Activated T-cell treated with anti-CD3 and anti-CD28 coated beads, Interleukin-2, amount 50 U/mL, for 72 hours (primary cell): ENCODE results near the gene RBMS1. TPM values are rescaled to one million over a fixed set of nuclear protein-coding genes. Genes with fewer than 3 reads are reported as not detected.

Source experiments
- ATAC-seq, 2 donors: fragments of 150-1000 bp; cut with Tn5 transposase; replicated peaks in 1 of 2; 2 replicates each; pipeline ENCODE4 v1.10.0; 2021; ENCODE audit warnings: moderate library complexity in 2 of 2, mild to moderate bottlenecking in 1 of 2
- DNase-seq, 2 donors: peaks; one replicate each; pipeline ENCODE4 v3.0.0; 2021 to 2022; ENCODE audit warnings: mixed read lengths in 1 of 2
- H3K27ac Mint-ChIP-seq: one replicate; pipeline ENCODE4 v1.8.0; 2022; ENCODE audit warnings: mild to moderate bottlenecking, moderate library complexity, mixed read lengths
- H3K27me3 Mint-ChIP-seq: one replicate; pipeline ENCODE4 v1.8.0; 2022; ENCODE audit warnings: low read depth, mixed read lengths
- H3K36me3 Mint-ChIP-seq, 2 donors: one replicate each; pipeline ENCODE4 v1.8.0; 2022; ENCODE audit warnings: mixed read lengths in 2 of 2, mild to moderate bottlenecking in 1 of 2; ENCODE audit not compliant: insufficient read depth in 2 of 2
- H3K4me1 Mint-ChIP-seq: one replicate; pipeline ENCODE4 v1.8.0; 2022; ENCODE audit warnings: low read depth, mixed read lengths
- H3K4me3 Mint-ChIP-seq, 2 donors: one replicate each; pipeline ENCODE4 v1.8.0; 2022; ENCODE audit warnings: mild to moderate bottlenecking in 2 of 2, mixed read lengths in 2 of 2, moderate library complexity in 2 of 2
- H3K9me3 Mint-ChIP-seq, 2 donors: one replicate each; pipeline ENCODE4 v1.8.0; 2022; ENCODE audit warnings: mixed read lengths in 2 of 2
- total RNA-seq, 2 donors: library from RNA; stranded (reverse); gene quantifications; one replicate each; pipeline ENCODE4 v1.2.3, GENCODE V29; 2022

Gene RBMS1
- total RNA-seq, 2 donors from 2014 or later, result 48.4 to 55.1 TPM

DNA sequence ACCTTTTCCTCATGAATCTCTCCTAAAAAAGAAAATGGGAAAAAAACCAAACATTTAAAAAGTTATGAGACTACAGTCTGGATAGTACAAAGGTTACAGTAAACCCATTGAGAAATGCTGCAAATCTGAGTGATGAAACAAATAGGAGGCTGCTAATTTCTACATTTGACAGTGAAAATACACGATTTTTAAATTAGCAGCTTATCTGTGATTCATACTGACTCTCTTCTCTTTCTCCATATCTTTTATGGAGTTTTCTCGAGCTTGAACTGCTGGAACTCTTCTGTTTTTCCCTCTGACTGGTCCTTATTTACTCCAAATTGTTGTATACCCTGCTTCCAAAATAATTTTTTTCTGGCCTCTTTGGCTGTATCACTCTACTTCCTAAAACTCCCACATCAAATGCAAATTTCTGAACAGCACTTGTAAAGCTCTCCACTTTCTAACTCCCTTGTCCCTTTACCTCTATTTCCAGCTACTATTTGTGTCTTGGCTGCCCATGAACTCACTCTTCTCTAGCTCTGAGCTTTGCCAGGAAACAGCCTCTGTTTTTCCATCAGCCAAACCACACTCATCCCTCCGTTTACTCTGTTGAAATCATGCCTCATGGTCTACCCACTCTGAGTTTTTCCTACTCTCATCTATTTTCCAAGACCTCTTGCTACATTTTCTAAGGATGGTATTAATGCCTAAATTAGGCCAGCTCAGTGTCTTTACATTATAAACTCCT lies 73.7 kb downstream of the RBMS1 start:
- H3K4me1 Mint-ChIP-seq, result peaks cover 75% of the 10 kb centered on the region
- H3K27ac Mint-ChIP-seq, result peak overlapping the region; percentile 8
- H3K9me3 Mint-ChIP-seq, result no peaks in the 10 kb centered on the region
- H3K36me3 Mint-ChIP-seq, result peaks cover 2 to 3% of the 10 kb centered on the region in 2 donors
- no peak for DNase-seq
- H3K27me3 Mint-ChIP-seq, result no peaks in the 10 kb centered on the region
- peak overlapping the region; percentile 15 to 60 for H3K4me3 Mint-ChIP-seq
- no peak for ATAC-seq

DNA sequence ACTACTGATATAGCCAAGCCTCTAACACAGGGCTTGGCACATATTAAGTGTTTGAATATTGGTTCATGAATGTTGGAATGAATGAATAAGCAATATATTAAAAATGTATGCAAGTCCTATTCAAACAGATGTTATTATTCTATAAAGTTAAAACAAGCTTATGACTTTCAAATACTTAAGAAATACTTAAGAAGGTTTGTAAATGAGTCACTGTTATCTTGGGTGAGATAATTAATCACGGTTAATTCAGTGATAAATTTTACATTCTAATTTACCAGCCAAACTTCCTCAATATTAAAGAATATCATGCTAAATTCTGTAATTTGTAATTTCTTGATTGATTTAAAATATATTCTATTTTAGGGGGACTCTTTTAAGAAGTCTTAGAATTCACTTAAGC lies 74.8 kb downstream of the RBMS1 start:
- Mint-ChIP-seq H3K27ac (no peak overlapping the region), H3K9me3 (no peaks in the 10 kb centered on the region), H3K4me3 (peak overlapping the region in 1 of 2 donors; percentile 78), H3K36me3 (peaks cover 2 to 3% of the 10 kb centered on the region in 2 donors), H3K27me3 (no peaks in the 10 kb centered on the region), H3K4me1 (peaks cover 75% of the 10 kb centered on the region)
- DNase-seq (no peak), ATAC-seq (no peak)

DNA sequence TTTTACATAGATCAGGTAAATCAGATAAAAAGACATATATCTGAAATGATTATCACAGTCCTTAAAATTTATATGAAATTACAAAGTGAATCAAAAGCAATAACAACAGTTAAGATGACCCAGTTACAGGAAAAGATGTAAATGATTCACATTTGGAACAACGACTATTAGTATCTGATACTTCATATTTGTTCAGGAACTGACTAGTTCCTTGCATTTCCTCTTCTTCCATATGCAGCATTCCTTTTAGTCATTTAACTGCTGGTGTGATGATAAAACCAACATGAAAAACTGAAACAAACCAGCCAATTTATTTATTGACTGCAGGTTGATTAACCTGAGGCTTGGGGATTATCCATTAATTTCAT lies 75.2 kb downstream of the RBMS1 start:
- Mint-ChIP-seq H3K4me1 (peaks cover 71% of the 10 kb centered on the region), H3K9me3 (no peaks in the 10 kb centered on the region), H3K27ac (peak overlapping the region; percentile 92), H3K27me3 (no peaks in the 10 kb centered on the region), H3K36me3 (peaks cover 2 to 3% of the 10 kb centered on the region in 2 donors), H3K4me3 (peak overlapping the region; percentile 66 to 78)
- ATAC-seq (no peak), DNase-seq (no peak)

DNA sequence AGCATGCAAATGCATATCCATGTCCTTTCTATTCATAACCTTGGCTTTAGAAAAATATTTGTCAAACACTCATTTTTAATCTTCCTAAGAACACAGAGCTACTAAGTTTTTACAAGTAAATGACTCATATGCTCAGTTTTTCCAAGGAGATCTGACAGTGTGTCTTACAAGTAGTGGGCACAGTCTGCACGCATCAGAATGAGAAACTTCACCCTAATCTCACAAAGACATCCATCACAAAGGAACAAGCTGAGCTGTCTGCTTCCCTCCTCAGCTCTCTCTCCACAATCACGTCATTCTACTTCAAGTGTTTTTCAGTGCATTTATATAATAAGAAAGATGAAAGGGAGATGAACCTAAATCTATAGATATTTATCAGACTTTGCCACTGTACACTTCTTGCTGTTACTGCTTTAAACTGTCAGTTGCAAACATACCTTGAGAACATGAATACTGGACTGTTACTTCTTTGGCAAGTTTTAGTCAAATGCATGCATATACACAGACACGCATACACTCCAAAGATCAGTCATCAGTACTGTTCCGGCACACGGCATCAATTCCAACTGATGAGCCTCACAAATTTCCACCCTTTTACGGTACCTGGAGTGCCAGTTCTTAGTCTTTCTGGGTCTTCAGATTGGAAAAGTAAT lies 75.7 kb downstream of the RBMS1 start:
- Mint-ChIP-seq H3K4me3 (peak overlapping the region; percentile 66 to 78), H3K4me1 (peaks cover 72% of the 10 kb centered on the region), H3K27me3 (no peaks in the 10 kb centered on the region), H3K27ac (peak overlapping the region; percentile 92), H3K9me3 (no peaks in the 10 kb centered on the region), H3K36me3 (peaks cover 2 to 3% of the 10 kb centered on the region in 2 donors)
- DNase-seq (peak in 1 of 2 donors; percentile 42), ATAC-seq (peak; percentile 91 to 92)

DNA sequence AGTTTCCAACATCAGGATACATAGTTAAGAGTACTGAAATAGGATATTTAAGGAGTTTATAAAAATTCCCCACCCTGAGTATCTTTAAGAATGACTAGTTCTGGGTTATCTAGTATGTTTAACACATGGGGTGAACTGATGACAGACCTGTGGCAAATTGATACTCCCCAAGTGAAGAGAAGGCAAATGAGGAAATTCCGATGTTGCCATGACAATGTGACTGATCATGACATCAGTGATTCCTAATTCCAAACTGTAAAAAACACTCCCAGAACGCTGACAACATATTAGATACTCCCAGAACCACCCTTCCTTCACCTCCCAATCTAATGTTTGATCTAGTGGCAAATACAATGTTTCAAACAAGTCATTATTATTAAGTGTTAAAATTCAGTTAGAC lies 77.6 kb downstream of the RBMS1 start:
- H3K4me1 Mint-ChIP-seq, result peaks cover 77% of the 10 kb centered on the region
- H3K27ac Mint-ChIP-seq, result no peak overlapping the region
- DNase-seq (no peak), ATAC-seq (no peak)
- H3K27me3 Mint-ChIP-seq, result no peaks in the 10 kb centered on the region
- no peaks in the 10 kb centered on the region for H3K9me3 Mint-ChIP-seq
- no peaks in the 10 kb centered on the region for H3K36me3 Mint-ChIP-seq
- H3K4me3 Mint-ChIP-seq, result no peak overlapping the region

DNA sequence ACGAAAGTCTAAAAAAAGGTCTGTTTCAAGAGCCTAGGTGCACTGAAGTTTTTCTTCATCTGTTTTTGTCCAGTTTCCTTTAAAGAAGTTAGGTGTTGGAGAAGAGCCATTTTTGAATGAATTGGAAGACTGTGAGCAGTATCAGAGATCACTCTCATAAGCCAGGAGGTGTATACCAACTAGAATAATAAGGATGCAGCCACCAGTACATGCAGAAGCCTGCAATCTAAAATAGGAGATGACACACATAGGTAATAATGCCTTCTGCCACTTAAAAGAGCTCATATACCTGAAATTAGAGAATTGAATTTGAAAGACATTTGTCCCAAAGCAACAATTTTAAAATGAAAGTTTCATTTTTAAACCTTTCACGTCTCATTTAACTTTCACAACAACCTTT lies 81.7 kb downstream of the RBMS1 start:
- Mint-ChIP-seq H3K36me3 (no peaks in the 10 kb centered on the region), H3K27me3 (no peaks in the 10 kb centered on the region), H3K4me3 (peak overlapping the region; percentile 76 to 89), H3K9me3 (no peaks in the 10 kb centered on the region), H3K4me1 (peaks cover 72% of the 10 kb centered on the region), H3K27ac (peak overlapping the region; percentile 88)
- no peak for DNase-seq
- ATAC-seq, result no peak

DNA sequence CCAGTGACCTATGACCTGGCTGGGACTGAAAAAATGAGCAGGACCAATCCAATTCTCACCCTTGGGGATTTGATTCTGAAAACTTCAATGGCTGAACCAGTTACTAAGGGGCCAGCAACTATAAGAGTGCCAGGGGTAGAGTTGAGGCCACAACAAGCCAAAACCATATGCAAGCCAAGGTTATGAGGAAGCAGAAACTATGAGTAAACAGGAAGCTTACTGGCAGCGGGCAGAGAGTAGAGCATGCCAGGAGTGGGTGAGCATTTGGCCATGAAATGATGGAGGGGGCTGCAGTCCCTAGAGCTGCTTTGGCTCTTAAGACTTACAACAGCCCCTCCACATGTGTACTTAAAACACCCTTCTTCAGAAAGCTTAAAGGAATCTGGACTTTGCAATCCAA lies 82.4 kb downstream of the RBMS1 start:
- H3K4me1 Mint-ChIP-seq, result peaks cover 66% of the 10 kb centered on the region
- H3K36me3 Mint-ChIP-seq, result peaks cover 2% of the 10 kb centered on the region in 2 donors
- H3K4me3 Mint-ChIP-seq, result peak overlapping the region; percentile 76 to 89
- no peaks in the 10 kb centered on the region for H3K9me3 Mint-ChIP-seq
- DNase-seq (peak; percentile 56 to 63), ATAC-seq (peak; percentile 74 to 75)
- H3K27me3 Mint-ChIP-seq, result no peaks in the 10 kb centered on the region
- H3K27ac Mint-ChIP-seq, result peak overlapping the region; percentile 88

DNA sequence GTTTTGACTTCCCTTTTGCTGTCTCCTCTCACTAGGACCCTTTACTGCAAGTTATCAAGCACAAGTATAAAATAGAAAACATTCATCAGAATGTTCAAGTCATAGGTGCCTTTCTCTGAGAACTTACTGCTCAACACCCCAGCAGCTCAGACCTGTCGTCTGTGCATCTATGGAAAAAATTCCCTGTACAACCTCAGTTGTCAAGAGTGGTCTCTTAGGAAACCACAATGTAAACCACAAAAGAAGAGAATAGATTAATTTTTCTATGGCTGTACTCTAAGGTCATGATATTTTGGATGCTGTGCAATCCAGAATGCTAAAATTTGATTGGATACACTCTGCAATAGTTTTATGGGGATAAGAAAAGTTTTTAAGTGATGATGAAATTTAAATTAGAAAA lies 84.1 kb downstream of the RBMS1 start:
- no peak for DNase-seq
- H3K36me3 Mint-ChIP-seq, result peaks cover 2% of the 10 kb centered on the region in 2 donors
- H3K27ac Mint-ChIP-seq, result peak overlapping the region; percentile 38
- no peak for ATAC-seq
- peak overlapping the region in 1 of 2 donors; percentile 94 for H3K4me3 Mint-ChIP-seq
- H3K4me1 Mint-ChIP-seq, result peaks cover 52% of the 10 kb centered on the region
- H3K27me3 Mint-ChIP-seq, result no peaks in the 10 kb centered on the region
- H3K9me3 Mint-ChIP-seq, result no peaks in the 10 kb centered on the region

DNA sequence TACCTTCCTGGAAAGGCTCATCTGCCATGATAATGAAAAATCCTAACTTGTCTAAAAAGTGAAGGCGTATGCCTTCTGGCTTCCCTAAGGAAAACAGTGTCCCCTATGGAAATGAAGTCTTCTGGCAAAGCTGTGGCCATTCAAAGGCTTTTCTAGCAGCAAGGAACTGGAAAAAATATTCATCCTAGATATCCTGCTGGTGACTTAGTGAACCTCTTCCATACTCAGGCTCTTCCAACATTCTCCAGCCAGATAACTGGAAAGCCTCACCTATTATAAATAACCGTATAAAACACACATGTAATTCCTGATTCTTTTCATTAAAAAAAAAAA lies 84.7 kb downstream of the RBMS1 start:
- H3K4me3 Mint-ChIP-seq, result peak overlapping the region; percentile 84 to 94
- H3K36me3 Mint-ChIP-seq, result peaks cover 2% of the 10 kb centered on the region in 2 donors
- DNase-seq (no peak), ATAC-seq (no peak)
- H3K4me1 Mint-ChIP-seq, result peaks cover 50% of the 10 kb centered on the region
- H3K27me3 Mint-ChIP-seq, result no peaks in the 10 kb centered on the region
- no peaks in the 10 kb centered on the region for H3K9me3 Mint-ChIP-seq
- peak overlapping the region; percentile 38 for H3K27ac Mint-ChIP-seq

DNA sequence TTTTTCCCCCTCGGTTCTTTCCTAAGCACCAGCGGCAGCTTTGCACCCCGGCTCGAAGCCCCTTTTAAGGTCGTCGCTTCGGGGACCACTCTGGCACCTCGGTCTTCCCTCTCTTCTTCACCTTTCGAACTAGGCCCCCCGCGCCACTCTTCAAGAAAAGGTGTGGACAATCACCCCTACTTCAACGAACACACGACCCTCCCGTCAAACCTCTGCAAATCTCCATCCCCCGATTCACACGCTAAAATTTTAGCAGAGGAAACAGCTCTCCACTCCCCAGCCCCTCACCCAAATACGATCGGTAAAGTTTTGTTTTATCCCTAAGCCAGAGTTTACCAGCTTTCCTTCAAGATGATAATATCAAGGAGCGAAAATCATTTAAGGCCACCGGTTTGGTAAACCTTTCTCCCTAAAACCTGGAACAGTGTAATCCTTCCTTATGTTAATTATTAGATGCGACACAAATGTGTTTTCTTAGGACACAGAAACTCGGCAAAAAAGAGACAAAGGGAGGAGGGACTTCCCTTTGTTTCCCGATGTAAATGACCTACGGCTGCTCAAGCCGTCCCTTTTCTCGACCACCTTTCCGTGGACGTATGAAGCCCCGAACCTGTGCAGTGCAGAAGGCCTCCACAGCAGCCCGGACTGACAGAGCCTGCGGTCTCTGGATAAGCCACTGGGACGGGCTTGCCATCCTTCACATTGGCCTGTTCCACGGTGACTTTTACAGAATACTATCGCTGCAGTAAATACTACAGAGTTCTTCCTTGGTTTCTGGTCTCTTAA lies 85.2 kb downstream of the RBMS1 start:
- no peak for DNase-seq
- peaks cover 50% of the 10 kb centered on the region for H3K4me1 Mint-ChIP-seq
- peak overlapping the region; percentile 84 to 94 for H3K4me3 Mint-ChIP-seq
- H3K27ac Mint-ChIP-seq, result peak overlapping the region; percentile 95
- H3K9me3 Mint-ChIP-seq, result no peaks in the 10 kb centered on the region
- H3K36me3 Mint-ChIP-seq, result peaks cover 2% of the 10 kb centered on the region in 2 donors
- ATAC-seq, result no peak
- H3K27me3 Mint-ChIP-seq, result no peaks in the 10 kb centered on the region

DNA sequence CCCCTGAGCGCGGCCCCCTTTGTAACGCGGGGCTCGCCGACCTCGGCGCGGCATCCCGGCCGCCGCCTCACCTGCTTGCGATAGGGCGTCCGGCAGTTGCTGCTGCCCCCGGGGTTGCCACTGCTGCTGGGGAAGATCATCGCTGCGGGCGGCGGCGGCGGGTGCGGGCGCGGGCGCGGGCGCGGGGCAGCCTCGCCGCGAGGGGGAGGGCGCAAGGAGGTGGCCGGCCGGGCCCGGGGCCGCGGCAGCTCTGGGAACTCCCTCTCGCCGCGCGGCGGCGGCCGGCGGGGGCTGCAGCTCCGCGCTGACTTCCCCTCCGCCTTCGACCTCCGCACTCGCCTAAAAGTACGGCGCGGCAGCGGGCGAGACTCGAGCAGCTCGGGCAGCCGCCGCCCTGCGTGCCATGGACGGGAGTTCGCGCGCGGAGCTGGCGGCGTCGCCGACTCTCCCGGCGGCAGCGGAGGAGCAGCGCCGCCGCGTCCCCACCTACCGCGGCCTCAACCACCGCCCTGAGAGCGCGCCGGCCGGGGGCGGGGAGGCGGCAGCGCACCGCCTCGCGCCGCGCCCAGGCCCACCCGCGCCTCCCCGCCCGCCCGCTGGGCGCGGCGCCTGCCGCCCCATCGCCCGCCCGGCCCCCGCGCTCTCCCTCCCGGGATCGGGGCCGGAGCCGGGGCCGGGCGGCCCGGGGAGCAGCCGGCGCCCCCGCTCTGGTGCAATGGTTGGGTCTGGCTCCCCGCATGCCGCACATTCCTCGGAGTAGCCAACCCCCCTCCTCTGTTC lies 86.0 kb downstream of the RBMS1 start:
- Mint-ChIP-seq H3K9me3 (no peaks in the 10 kb centered on the region), H3K4me1 (peaks cover 44% of the 10 kb centered on the region), H3K27ac (peak overlapping the region; percentile 95), H3K27me3 (no peaks in the 10 kb centered on the region), H3K36me3 (peaks cover 2% of the 10 kb centered on the region in 2 donors), H3K4me3 (peak overlapping the region; percentile 86 to 97)
- peak; percentile 69 to 73 for DNase-seq
- peak; percentile 54 to 56 for ATAC-seq

DNA sequence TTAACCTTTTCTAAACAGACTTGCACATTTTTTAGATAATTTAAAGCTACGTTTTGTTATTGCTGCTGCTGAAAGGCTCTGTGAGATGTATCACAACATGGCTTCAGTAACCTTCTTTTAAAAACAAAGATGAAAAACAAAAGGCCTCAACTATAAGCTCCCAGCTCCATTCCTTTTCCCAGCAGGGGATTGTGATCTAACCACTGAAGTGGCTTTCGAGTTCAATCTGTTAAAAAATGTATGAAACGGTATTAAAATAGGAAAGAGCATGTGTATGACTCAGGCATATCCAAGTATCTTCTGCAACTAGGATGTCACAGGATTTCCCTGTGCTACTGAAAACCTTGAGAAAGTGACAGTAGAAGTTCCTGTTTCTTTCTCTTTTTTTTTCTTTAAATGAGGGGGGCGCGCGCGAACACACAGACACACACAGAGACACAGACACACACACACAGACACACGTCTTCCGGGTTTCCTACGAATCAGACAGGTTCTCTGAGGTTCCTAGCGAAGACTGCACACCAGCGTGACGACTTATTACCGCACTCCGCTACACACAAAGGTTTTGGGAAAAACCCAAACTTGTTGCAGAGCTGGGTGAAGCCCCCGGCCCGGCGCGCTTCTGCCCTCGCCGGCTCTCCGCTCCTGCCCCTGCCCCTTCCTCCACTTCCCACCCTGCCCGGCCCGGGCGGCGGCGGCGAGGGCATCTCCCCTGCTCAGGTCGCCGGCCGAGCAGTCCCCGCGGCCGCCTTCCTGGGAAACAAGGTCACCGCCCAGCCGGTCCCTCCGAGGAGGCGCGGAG lies 86.8 kb downstream of the RBMS1 start:
- peaks cover 2% of the 10 kb centered on the region in 2 donors for H3K36me3 Mint-ChIP-seq
- H3K4me3 Mint-ChIP-seq, result peak overlapping the region; percentile 86 to 97
- DNase-seq, result peak; percentile 69 to 71
- peaks cover 36% of the 10 kb centered on the region for H3K4me1 Mint-ChIP-seq
- no peaks in the 10 kb centered on the region for H3K27me3 Mint-ChIP-seq
- no peaks in the 10 kb centered on the region for H3K9me3 Mint-ChIP-seq
- peak; percentile 60 to 67 for ATAC-seq
- peak overlapping the region; percentile 96 for H3K27ac Mint-ChIP-seq
